CD4-positive, alpha-beta T cell treated with Interleukin-2 at 100 ng/mL for 4 hours (primary cell): ENCODE measurements around the gene TAF12.
"Not testable (repeated sequence)": the region's sequence is repeated elsewhere in the genome, so short reads cannot be mapped to it uniquely, and the experiment has no call there.

Experiments
- DNase-seq: peaks from one replicate; pipeline ENCODE4 v3.0.0-alpha.2; 2020; ENCODE audit warnings: low spot score

The TAF12 gene

DNA sequence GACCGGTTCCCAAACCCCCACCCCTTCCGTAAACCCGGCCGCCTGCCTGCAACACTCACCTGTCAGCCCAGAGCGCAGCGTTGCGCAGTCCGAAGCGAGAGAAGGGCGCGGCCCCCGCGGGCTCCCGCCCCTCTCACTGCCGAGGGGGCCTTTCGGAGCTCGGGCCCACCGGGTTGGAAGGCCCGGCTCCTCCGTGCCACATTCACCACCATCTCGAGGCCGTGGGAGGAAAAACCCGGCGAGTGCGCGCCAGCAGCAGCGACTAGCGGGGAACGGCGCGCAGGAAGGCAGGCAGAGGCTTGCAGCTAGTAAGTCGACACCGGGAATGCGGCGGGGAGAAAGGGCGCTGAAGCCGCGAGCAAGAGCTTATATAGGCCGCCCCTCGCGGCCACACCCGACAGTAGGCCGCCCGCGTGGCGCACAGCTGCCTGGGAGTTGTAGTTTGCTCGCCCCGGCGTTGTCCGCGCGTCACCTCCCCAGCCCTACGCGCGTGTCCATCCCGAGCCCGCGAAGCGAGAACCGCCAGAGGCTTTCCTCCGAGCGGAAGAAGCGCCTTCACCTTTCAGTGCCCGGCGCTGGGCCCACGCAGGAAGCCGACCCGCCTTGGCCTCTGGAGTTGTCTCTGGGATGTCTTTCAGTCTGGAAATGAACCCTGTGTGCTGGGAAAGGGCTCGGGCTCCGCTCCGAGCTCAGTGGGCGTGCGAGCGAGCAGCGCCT lies 61.2 kb downstream of the TAF12 start:
- peak; percentile 94 for DNase-seq

DNA sequence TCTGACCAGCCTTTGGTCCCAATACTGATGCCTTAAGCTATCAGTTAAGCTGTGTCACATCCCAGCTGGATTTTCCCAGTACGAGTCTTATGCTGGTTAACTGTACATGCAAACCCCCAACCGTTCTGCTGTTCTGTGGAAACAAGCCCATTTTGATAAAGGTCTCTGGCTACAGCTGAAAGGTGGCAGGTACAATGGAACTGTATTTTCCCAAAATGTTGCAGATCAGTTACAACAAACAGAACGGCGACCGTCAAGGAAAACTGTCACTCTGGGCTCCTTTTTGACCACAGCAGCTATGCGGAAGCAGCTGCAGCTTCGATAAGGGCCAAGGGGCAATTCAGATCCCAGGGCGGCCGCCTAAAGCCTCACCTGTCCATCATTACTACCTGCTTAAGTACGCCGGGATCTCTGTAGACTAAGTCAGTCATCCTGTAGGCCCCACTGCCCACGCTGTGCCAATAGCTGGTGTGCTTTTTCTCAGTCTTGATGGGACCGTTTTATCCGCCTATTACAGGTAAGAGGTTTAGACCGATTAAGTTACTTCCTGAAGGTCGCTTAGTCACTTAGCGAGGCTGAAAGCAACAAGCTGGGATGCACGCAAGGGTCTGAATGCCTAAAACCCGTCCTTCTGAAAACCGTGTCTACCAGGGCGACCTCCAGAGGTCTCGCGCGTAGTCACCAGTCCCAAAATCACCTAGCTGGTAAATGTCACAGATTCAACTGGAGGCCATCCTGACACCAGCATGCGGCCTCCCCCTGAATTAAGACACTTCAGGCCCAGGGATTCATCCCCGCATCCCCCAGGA lies 61.9 kb downstream of the TAF12 start:
- peak; percentile 74 for DNase-seq

DNA sequence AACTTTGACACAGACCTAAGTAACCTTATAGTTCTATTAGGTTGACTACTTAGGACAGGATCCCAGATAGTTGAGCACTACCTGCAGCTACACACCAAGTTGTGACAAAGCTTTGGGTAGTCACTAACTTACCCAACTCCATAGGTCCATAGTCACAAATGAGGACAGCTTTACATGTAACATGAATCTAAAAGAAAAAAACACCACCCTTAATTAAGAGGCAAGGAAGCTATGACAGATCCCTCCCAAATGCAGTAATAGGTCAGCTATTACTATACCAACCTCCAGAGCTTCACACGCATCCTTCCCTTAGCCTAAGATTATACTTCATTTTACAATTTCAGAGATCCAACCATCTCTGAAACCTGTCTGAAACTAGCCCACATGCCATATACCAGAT lies 63.5 kb downstream of the TAF12 start:
- no peak for DNase-seq

DNA sequence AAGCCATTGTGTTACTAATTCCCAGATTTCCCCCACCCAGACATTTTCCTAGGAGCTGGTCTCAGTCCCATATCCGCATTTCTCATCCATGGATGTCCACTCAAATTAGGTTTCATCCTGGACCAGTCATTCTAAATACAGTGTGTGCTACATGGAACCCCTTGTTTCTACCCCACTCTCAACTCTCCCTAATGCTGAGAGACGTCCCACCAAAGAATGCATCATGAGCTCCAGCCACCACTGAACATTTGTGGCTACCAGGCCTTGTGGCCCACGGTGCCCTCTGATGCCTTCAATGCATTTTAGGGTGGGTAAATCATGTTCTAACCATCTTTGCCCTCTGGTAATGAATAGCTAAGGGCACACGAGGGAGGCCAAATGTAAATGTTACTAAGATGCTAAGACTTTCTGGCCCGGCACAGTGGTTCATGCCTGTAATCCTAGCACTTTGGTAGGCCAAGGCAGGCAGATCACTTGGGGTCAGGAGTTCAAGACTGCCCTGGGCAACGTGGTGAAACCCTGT lies 64.1 kb downstream of the TAF12 start:
- DNase-seq = no peak

DNA sequence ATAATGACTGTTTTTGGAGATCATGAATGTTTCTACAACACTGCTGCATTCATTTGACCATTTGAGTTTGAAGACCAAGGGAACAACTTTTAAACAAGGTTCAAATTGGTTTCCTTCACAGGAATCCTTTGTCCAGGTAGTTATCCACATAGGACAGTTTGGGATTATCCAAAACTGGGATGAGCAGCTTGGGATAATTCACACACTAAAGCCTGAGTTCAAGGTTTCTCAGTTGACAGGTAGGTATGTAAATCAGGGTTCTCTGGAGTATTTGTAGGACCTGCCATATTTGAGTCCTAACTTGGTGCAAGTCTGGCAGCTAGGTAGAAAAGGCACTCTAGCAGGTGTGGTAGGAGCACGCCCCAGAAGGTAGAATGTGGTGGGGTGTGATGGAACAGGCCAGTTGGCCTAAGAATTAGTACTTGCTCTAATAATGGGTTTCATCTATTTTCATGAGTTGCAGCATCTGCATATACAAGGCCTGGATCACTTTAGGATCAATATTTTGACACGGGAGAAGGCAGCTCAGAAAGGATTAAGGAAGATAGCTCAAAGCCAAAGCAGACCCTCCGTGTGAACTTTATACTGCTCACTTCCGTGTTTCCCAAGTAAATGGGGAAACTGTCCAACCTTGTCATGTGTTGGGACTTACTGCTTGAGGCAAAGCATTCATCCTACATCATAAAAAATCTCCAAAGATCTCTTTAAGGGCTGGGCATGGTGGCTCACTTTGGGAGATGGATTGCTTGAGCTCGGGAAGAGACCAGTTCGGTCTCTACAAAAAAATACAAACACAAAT lies 64.9 kb downstream of the TAF12 start:
- no peak for DNase-seq

DNA sequence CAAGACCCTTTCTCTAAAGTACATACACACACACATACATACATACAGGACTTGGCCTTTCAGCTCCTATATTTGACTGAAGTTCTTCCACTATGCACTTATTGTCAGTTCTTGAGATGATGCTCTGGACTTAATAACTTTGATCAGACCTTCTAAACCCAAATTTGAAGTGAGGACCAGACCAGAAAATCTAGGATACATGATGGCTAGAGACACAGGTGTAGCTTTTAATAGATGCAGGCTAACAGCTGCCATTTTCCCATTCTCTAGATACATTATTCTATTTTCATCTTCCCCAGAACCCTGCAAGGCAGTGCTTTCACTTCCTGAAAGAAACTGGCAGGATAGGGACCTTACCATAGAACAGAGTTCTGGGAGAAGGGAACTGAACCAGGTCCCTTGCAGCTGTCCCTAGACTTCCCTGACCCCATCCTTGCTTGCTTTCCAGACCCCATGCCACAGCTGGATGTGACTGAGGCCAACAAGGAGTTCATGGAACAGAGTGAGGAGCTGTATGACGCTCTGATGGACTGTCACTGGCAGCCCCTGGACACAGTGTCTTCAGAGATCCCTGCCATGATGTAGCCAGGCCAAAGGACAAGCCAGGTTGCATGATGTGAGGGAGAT lies 65.7 kb downstream of the TAF12 start:
- no peak for DNase-seq

DNA sequence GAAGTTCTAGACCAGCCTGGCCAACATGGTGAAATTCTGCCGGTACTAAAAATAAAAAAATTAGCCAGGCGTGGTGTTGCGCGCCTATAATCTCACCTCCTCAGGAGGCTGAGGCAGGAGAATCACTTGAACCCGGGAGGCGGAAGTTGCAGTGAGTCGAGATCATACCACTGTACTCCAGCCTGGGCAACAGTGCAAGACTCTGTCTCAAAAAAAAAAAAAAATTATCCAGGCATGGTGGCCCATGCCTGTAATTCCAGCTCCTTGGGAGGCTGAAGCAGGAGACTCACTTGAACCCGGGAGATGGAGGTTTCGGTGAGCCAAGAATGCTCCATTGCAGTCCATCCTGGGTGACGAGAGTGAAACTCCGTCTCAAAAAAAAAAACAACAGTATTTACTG lies 69.3 kb downstream of the TAF12 start:
- DNase-seq = no peak

DNA sequence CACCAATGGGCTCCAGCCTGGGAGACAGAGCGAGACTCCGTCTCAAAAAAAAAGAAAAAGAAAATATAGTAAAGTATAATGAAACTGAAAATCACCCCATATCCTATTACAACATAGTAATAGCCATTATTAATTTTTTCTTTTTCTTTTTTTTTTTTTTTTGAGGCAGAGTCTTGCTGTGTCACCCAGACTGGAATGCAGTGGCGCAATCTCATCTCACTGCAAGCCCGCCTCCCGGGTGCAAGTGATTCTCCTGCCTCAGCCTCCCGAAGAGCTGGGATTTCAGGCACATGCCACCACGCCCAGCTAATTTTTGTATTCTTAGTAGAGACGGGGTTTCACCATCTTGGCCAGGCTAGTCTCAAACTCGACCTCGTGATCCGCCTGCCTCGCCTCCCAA lies 70.0 kb downstream of the TAF12 start:
- not testable (repeated sequence) for DNase-seq

DNA sequence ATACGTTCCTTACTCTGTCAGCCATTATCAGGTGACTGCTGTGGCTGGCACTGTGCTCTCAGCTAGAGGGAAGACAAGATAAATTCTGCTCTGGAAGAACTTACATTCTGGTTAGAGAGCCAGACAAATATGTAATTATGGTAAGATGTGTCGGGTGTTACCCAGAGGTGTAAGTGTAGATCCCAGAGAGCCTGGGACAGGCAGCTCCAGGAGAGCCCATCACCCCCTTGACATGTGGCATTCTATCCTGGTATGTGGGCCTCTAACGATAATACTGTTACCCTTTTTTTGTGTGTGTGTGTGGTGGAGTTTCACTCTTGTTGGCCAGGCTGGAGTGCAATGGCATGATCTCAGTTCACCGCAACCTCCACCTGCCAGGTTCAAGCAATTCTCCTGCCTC lies 71.0 kb downstream of the TAF12 start:
- DNase-seq = no peak

DNA sequence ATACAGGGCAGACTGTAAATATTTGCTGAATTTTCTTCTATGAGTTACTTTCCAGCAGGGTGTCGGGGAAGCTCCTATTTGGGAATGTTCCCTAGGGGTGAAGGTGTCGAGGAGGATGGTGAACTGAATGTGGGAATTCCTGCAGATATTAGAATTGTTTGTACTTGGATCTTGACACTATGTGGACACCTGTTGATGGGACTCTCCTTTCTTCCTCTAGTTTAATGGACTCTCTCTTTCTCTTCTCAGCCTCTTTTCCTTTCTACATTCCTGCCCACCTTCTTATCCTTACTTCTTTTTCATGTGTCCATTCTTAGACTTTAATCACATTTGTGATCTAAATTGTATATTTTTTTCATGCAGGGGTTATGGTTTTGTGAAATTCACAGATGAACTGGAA lies 75.9 kb downstream of the TAF12 start:
- no peak for DNase-seq

DNA sequence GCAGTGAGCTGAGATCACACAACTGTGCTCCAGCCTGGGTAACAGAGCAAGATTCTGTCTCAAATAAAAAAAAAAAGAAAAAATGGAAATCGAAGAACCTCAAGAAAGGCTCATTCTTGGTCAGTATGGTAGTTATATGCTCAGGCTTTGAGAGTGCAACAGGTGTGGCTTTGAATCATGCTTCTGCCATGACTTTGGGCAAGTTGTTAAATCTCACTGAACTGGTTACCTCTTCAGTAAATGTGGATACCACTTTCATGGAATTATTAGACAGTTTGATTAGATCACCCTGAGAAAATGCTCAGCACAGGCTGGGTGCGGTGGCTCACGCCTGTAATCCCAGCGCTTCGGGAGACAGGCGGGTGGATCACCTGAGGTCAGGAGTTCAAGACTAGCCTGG lies 77.1 kb downstream of the TAF12 start:
- no peak for DNase-seq

DNA sequence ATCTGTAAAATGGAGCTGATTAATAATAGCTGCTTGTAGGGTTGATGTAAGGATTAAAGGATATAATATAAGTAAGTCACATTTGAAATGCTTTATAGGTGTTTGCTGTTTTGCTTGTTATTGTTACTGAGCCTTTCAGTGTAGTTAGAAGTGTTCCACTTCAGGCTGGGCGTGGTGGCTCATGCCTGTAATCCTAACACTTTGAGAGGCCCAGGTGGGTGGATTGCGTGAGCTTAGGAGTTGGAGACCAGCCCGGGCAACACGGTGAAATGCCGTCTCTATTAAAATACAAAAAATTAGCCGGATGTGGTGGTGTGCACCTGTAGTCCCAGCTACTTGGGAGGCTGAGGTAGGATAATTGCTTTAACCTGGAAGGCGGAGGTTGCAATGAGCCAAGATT lies 77.8 kb downstream of the TAF12 start:
- no peak for DNase-seq

DNA sequence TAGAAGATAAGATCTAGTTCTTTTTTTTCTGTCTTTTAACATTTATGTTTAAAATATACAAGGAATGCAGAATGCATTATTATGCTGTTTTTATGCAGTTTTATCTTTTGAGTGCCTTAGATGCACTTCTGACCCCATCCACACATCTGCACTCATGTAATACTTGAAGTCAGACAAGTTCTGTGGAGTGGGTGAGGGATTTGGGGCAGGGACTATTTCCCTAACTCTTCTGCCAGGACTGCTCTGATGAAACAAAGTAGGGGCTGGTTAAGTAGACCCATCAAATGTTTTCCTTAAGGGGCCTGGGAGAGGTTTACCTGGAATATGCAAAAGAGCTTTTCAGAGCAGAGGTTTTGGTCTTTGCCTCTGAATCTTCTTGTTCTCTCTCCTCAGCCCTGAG lies 78.6 kb downstream of the TAF12 start:
- DNase-seq = no peak

DNA sequence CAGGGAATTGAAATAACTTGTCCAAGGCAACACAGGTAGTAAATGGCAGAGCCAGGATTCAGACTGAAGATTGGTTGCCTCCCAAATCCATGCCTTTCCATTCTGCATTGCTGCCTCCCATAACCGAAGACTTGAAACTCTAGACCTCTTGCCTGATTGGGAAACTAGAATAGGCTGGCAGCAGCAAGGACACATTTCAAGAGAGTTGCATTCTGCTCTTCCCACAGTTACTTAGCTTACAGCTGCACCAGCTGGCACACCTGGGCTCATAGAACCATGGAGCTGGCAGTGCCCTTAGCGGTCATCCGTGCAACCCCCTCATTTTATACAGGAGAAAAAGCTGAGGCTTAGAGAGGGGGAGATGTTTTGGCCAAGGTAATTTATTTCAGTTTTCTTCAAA lies 82.0 kb downstream of the TAF12 start:
- no peak for DNase-seq
